Osteoblast (primary cell): ENCODE measurements around the gene CBX1. TPM values are rescaled to one million over a fixed set of nuclear protein-coding genes. Genes with fewer than 3 reads are reported as not detected.

Experiments
- DNase-seq: peaks from one replicate; pipeline ENCODE4 v3.0.0; 2011; ENCODE audit warnings: low spot score, mixed read lengths; ENCODE audit not compliant: insufficient read length; ENCODE audit errors: missing footprints
- H2AFZ ChIP-seq: 2 replicates; pipeline ENCODE4 v1.6.0; 2011; ENCODE audit warnings: mild to moderate bottlenecking, low read length
- H3K27ac ChIP-seq: 2 replicates; pipeline ENCODE4 v1.5.1; 2011; ENCODE audit warnings: mild to moderate bottlenecking, low read depth, low read length, moderate library complexity
- H3K27me3 ChIP-seq: 2 replicates; pipeline ENCODE4 v1.6.0; 2012; ENCODE audit warnings: mild to moderate bottlenecking, control low read depth, inconsistent platforms, low read length, moderate library complexity; ENCODE audit not compliant: insufficient read depth
- H3K36me3 ChIP-seq: 2 replicates; pipeline ENCODE4 v1.5.1; 2011; ENCODE audit warnings: mild to moderate bottlenecking, low read length, control low read depth, moderate library complexity; ENCODE audit not compliant: insufficient read depth
- H3K4me1 ChIP-seq: 2 replicates; pipeline ENCODE4 v1.5.1; 2011; ENCODE audit warnings: mild to moderate bottlenecking, low read length, control low read depth, moderate library complexity; ENCODE audit not compliant: insufficient read depth
- H3K4me2 ChIP-seq: 2 replicates; pipeline ENCODE4 v1.6.0; 2011; ENCODE audit warnings: mild to moderate bottlenecking, low read length; ENCODE audit not compliant: insufficient read depth
- H3K4me3 ChIP-seq: fragments of 200-600 bp; sonication (generic); 3 replicates; pipeline ENCODE4 v1.5.1; 2012; ENCODE audit warnings: mild to moderate bottlenecking, low read length, inconsistent platforms; ENCODE audit not compliant: insufficient read depth
- H3K79me2 ChIP-seq: 2 replicates; pipeline ENCODE4 v1.6.0; 2012; ENCODE audit warnings: mild to moderate bottlenecking, low read length, control low read depth, inconsistent platforms; ENCODE audit not compliant: insufficient read depth
- H3K9me3 ChIP-seq: 2 replicates; pipeline ENCODE4 v1.5.1; 2011; ENCODE audit warnings: low read depth, low read length, control low read depth
- H4K20me1 ChIP-seq: 2 replicates; pipeline ENCODE4 v1.6.0; 2012; ENCODE audit warnings: mild to moderate bottlenecking, low read length, control low read depth; ENCODE audit not compliant: insufficient read depth
- CTCF ChIP-seq: IDR thresholded peaks from 2 replicates; pipeline ENCODE4 v1.5.1; 2011; ENCODE audit warnings: mild to moderate bottlenecking, low read depth, low read length, moderate library complexity; ENCODE audit errors: extremely low read depth
- total RNA-seq: library from RNA; depleted of rRNA; stranded (reverse); fragments of >200 nt; gene quantifications from 2 replicates; pipeline ENCODE4 v1.2.3, GENCODE V29; 2012

CBX1 gene
- total RNA-seq, 1 donor, result 30.0 TPM

- peak overlapping the region; percentile 91 for H3K4me3 ChIP-seq
- no peaks in the 10 kb centered on the region for H3K9me3 ChIP-seq
- peaks cover 54% of the 10 kb centered on the region for H3K79me2 ChIP-seq
- no peak for TF ChIP-seq CTCF
- H3K27ac ChIP-seq, result peak overlapping the region; percentile 70
- H3K4me2 ChIP-seq, result peak overlapping the region; percentile 89
- H3K36me3 ChIP-seq, result peaks cover 3% of the 10 kb centered on the region
- peaks cover 3% of the 10 kb centered on the region for H3K4me1 ChIP-seq
- DNase-seq, result no peak
- H3K27me3 ChIP-seq, result no peaks in the 10 kb centered on the region
- no peaks in the 10 kb centered on the region for H4K20me1 ChIP-seq
- H2AFZ ChIP-seq, result peak overlapping the region; percentile 92
Measured at GRCh38 chr17:48100591-48101011, 677 bp downstream of the CBX1 start.

- Histone ChIP-seq H3K4me3 (peak overlapping the region; percentile 91), H3K36me3 (peaks cover 3% of the 10 kb centered on the region), H3K79me2 (peaks cover 58% of the 10 kb centered on the region), H3K27me3 (no peaks in the 10 kb centered on the region), H3K27ac (peak overlapping the region; percentile 70), H3K4me2 (peak overlapping the region; percentile 89), H2AFZ (peak overlapping the region; percentile 92), H3K9me3 (no peaks in the 10 kb centered on the region), H3K4me1 (peaks cover 3% of the 10 kb centered on the region), H4K20me1 (no peaks in the 10 kb centered on the region)
- no peak for TF ChIP-seq CTCF
- no peak for DNase-seq
Measured at GRCh38 chr17:48100160-48100559, 1.1 kb downstream of the CBX1 start.

GRCh38 chr17:48095611-48096010 is 5.7 kb downstream of the CBX1 start:
- H3K36me3 ChIP-seq, result peaks cover 7% of the 10 kb centered on the region

More at GRCh38 chr17:48095611-48096010, 5.7 kb downstream of the CBX1 start:
- DNase-seq, result no peak
- Histone ChIP-seq H4K20me1 (no peaks in the 10 kb centered on the region), H3K4me3 (no peak overlapping the region), H2AFZ (no peak overlapping the region), H3K4me1 (peaks cover 3% of the 10 kb centered on the region), H3K27me3 (no peaks in the 10 kb centered on the region), H3K9me3 (no peaks in the 10 kb centered on the region), H3K4me2 (no peak overlapping the region), H3K79me2 (peaks cover 97% of the 10 kb centered on the region), H3K27ac (no peak overlapping the region)
- TF ChIP-seq CTCF, result no peak
